Left renal pelvis (tissue), 4 donors: ENCODE results near the gene DNHD1. TPM values are rescaled to one million over a fixed set of nuclear protein-coding genes. Genes with fewer than 3 reads are reported as not detected.
"Not testable (repeated sequence)": the region's sequence is repeated elsewhere in the genome, so short reads cannot be mapped to it uniquely, and the experiment has no call there.

Experiments used
- DNase-seq, 4 donors: peaks; one replicate each; pipeline ENCODE4 v3.0.0-alpha.2; 2013; ENCODE audit warnings: low read depth in 4 of 4, low spot score in 3 of 4
- polyA plus RNA-seq, 4 donors: library from polyadenylated mRNA; unstranded; fragments of 120-200 nt; gene quantifications; one replicate each; pipeline ENCODE4 v1.2.1, GENCODE V29; 2013; ENCODE audit not compliant: insufficient read length in 4 of 4

Gene DNHD1
- polyA plus RNA-seq, 4 donors = 4.9 to 12.6 (median 8.2) TPM

DNA sequence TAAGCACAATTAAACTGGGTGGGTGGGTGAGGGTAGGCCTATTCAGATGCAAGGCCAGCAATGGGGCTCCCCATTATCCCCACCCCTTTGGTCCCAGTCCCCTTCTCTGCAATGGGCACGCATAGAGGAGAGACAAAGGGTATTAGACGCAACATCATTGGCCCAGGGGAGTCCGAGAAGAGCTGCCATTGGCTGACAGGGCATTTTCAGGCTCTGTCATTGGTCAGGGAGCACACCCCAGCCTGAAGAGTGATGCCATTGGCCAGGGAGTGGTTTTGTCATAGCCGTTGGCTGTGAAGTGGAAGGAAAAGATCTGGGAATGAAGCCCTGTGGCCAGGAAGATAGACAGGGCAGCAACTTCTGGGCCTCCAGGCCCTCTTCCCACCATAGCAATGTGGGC, 20.5 kb upstream of the DNHD1 start:
- DNase-seq = no peak

- no peak for DNase-seq
These were observed 16.7 kb upstream of the DNHD1 start for GRCh38 chr11:6480299-6480914.

- peak; percentile 93 to 95 (median 94) for DNase-seq
These were observed 15.8 kb upstream of the DNHD1 start, which contains the start of the genes ARFIP2 and TIMM10B for GRCh38 chr11:6481012-6481923. ARFIP2 (minus strand) TSS chr11:6481331; CDS start chr11:6480421, 910 bp downstream. TIMM10B (plus strand) TSS chr11:6481501; CDS start chr11:6481517, 16 bp downstream.

DNA sequence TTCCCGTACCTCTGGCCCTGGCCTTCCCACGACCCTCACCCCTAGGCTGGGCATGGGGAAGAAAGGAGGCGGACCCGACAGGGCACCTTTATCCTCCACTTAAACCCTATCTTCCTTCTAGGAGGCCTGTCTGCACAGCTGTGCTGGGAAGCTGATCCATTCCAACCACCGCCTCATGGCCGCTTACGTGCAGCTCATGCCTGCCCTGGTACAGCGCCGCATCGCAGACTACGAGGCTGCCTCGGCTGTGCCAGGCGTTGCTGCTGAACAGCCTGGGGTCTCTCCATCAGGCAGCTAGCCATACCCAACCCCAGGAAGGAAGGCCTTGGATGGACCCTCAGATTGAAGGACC, 15.2 kb upstream of the DNHD1 start:
- DNase-seq = no peak

DNA sequence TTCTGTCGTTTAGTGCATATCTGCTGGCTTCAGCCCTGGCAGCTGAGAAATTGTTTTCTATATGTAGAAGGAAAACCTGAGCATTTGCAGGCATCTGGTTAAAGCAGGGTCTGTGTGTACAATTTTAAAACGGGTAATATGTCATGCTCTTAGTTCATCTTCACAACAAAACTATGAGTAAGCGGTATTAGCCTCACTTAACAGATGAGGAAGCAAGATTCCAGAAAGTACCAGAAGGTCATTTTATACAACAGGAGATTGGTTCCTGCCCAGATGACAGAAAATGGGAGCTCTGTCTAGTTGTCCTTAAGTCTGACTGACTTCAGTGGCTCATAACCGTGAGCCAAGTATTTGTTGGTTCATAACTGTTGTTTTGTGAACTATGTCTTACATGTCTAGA, 14.6 kb upstream of the DNHD1 start:
- no peak for DNase-seq

DNA sequence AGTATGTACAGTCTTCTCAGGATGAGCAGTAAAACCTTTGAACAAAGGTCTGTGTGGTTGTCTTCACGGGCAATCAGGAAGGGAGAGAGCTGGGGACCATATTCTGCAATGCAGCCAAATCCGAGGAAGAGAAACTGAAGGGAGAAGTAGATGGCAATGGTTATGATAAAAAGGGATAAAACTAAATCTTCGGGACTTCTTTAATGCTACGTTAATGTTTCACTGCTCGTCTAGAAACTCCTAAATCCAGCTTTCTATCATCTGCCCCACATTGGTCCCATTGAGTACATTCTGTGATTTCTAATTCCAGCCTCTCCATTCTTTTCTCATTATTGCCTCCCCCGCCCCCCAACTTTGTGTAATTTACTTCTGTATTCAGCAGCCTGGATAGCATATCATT, 14.1 kb upstream of the DNHD1 start:
- DNase-seq = no peak

- DNase-seq = no peak
These were observed 11.4 kb upstream of the DNHD1 start for GRCh38 chr11:6485661-6486060.

- no peak for DNase-seq
These were observed 10.8 kb upstream of the DNHD1 start for GRCh38 chr11:6486256-6486655.

GRCh38 chr11:6486938-6487337, 10.1 kb upstream of the DNHD1 start:
- DNase-seq = no peak

- no peak for DNase-seq
These were observed 8.7 kb upstream of the DNHD1 start for GRCh38 chr11:6488342-6488741.

- DNase-seq = no peak
These were observed 8.3 kb upstream of the DNHD1 start for GRCh38 chr11:6488821-6489220.

GRCh38 chr11:6489306-6489705, 7.8 kb upstream of the DNHD1 start:
- DNase-seq = no peak

DNA sequence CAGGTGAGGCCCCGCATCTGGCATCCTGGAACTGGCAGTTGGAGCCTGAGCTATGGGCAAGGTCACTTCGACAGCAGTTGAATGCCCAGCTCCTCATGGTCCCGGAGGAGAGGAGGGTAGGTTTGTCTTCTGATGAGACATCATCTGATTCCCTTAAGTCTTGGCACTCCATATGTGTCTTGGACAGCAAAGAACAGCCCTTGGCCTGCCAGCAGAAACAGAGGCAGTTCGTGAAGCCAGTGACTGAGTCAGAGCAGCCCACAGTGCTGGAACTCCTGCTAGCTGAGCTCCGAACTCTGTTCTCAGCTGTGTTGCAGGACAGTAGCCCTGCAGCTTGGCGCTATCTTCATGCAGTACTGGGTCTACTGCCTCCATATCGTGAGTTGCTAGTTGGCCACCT, 1.0 kb downstream of the DNHD1 start:
- DNase-seq = no peak

DNA sequence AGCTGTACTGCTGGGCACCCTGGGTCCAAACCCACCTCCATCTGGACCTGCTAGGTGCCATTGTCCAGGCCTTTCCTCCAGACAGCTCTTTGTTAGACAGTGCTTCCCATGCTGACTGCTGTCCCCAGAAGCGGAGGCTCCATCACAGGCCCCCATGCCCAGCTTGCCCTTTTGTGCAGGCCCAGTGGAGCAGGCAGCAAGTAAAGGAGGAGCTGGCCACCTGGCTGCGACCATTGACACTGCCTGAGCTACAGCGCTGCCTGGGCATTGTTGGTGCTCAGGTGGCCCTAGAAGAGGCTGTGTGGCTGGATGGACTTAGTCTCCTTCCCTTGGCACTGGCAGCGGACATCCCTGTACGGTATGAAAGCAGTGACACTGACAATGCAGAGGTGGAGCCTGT, 1.5 kb downstream of the DNHD1 start:
- DNase-seq = no peak

DNA sequence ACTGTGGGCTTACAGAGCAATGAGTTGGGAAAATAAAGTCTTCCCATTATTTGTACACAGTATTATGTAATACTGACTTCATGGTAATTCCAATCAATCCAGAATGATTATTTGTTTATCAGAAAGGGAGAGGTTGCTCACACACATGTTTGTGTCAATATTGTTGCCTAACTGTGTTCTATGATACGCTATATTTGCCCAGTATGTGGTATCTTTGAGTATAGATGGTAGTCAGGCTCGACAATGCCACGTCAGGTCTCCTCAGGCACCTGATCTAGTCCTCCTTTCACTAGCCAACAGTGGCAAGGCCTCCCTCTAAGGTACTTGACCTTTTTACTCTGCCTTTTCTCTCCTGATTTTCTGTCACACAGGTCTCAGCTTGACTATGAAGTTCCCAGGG, 5.3 kb downstream of the DNHD1 start:
- DNase-seq = no peak

- no peak for DNase-seq
These were observed 7.1 kb downstream of the DNHD1 start for GRCh38 chr11:6504166-6504565.

GRCh38 chr11:6505577-6506240, 8.6 kb downstream of the DNHD1 start:
- DNase-seq = no peak

GRCh38 chr11:6516865-6517264, 19.8 kb downstream of the DNHD1 start:
- DNase-seq = no peak

DNA sequence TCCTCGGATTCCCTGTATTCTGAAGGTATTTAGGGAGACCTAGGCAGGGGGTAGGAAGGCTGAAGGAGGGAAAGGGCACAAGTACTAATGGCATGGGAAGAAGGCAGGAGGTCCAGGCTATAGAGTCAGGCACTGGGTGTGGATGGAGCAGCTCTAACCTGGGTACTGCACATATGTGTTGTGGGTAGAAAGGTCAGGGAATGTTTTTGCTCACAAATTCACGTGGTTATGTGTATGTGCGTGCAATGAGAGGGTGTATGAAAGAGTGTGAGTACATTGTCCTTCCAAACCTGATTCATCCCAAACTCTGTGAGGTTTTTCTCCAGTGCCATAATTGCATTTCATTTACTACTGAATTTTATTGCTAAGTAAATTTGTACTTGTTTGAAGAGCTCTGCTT, 23.2 kb downstream of the DNHD1 start:
- no peak for DNase-seq

DNA sequence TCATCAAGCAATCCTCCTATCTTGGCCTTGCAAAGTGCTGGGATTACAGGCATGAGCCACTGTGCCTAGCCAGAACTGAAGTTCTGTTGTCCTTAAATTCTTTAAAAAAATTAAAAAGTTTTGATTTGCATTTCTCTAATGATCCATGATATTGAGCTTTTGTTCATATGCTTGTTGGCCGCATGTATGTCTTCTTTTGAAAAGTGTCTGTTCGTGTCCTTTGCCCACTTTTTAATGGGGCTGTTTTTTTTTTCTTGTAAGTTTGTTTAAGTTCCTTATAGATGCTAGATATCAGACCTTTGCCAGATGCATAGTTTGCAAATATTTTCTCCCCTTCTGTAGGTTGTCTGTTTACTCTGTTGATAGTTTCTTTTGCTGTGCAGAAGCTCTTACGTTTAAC, 24.9 kb downstream of the DNHD1 start:
- DNase-seq = not testable (repeated sequence)

DNA sequence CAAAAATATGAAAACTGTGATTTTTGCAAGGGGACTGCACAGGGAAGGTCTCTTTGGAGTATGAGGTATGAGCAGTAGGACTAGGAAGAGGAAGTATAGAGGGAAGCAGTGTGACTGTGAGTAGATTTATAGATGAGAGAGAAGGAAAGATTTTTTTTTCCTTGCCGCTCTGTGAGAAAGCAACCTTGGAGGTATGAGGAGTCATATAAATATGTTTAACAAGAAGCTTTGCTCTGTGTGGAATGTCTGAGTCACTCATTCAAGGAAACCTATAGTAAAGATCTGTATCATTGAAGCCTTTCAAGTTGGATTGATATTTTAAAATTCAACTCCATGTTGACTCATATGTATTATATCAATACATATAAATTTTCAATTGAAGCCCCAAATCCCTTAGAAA, 26.2 kb downstream of the DNHD1 start:
- DNase-seq = no peak
